IPS-18a (cell line): ENCODE measurements around the gene GLIPR2.
"Not testable (repeated sequence)": the region's sequence is repeated elsewhere in the genome, so short reads cannot be mapped to it uniquely, and the experiment has no call there.

Experiments
- H3K27ac ChIP-seq: one replicate; pipeline ENCODE4 v1.5.1; 2013; ENCODE audit warnings: low read length
- H3K27me3 ChIP-seq: one replicate; pipeline ENCODE4 v1.6.1; 2013; ENCODE audit warnings: mild to moderate bottlenecking, low read length; ENCODE audit not compliant: control insufficient read depth, insufficient read depth
- H3K36me3 ChIP-seq: one replicate; pipeline ENCODE4 v1.6.1; 2013; ENCODE audit warnings: low read depth, low read length; ENCODE audit not compliant: control insufficient read depth
- H3K4me1 ChIP-seq: one replicate; pipeline ENCODE4 v1.6.1; 2013; ENCODE audit warnings: low read depth, low read length; ENCODE audit not compliant: control insufficient read depth
- H3K4me3 ChIP-seq: one replicate; pipeline ENCODE4 v1.5.1; 2013; ENCODE audit warnings: low read length
- H3K9ac ChIP-seq: one replicate; pipeline ENCODE4 v1.6.1; 2013; ENCODE audit warnings: mild to moderate bottlenecking, low read length, moderate library complexity
- H3K9me3 ChIP-seq: one replicate; pipeline ENCODE4 v1.6.1; 2013; ENCODE audit warnings: low read depth, low read length; ENCODE audit not compliant: control insufficient read depth

GLIPR2 gene

DNA sequence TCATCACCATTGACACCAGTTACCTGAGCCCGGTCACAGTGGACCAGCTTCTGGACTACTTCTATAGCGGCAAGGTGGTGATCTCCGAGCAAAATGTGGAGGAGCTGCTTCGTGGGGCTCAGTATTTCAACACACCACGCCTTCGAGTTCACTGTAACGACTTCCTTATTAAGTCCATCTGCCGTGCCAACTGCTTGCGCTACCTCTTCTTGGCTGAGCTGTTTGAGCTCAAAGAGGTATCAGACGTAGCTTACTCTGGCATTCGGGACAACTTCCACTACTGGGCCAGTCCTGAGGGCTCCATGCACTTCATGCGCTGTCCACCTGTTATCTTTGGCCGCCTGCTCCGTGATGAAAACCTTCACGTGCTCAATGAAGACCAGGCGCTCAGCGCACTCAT is 33.2 kb downstream of the GLIPR2 start:
- Histone ChIP-seq H3K27ac (no peak overlapping the region), H3K36me3 (no peaks in the 10 kb centered on the region), H3K27me3 (no peaks in the 10 kb centered on the region), H3K9me3 (no peaks in the 10 kb centered on the region), H3K4me3 (no peak overlapping the region), H3K4me1 (peaks cover 4% of the 10 kb centered on the region), H3K9ac (no peak overlapping the region)

GRCh38 chr9:36170531-36170930 is 34.0 kb downstream of the GLIPR2 start:
- H3K27me3 ChIP-seq: no peaks in the 10 kb centered on the region
- H3K27ac ChIP-seq: no peak overlapping the region
- no peak overlapping the region for H3K4me3 ChIP-seq
- H3K9me3 ChIP-seq: no peaks in the 10 kb centered on the region
- H3K36me3 ChIP-seq: no peaks in the 10 kb centered on the region
- no peak overlapping the region for H3K9ac ChIP-seq
- H3K4me1 ChIP-seq: no peaks in the 10 kb centered on the region

GRCh38 chr9:36173861-36174260 is 37.3 kb downstream of the GLIPR2 start:
- H3K4me1 ChIP-seq: no peaks in the 10 kb centered on the region
- no peaks in the 10 kb centered on the region for H3K36me3 ChIP-seq
- H3K4me3 ChIP-seq: no peak overlapping the region
- no peaks in the 10 kb centered on the region for H3K27me3 ChIP-seq
- H3K9ac ChIP-seq: no peak overlapping the region
- no peaks in the 10 kb centered on the region for H3K9me3 ChIP-seq
- no peak overlapping the region for H3K27ac ChIP-seq

GRCh38 chr9:36174271-36174670 is 37.7 kb downstream of the GLIPR2 start:
- no peak overlapping the region for H3K27ac ChIP-seq
- H3K27me3 ChIP-seq: no peaks in the 10 kb centered on the region
- no peaks in the 10 kb centered on the region for H3K9me3 ChIP-seq
- no peaks in the 10 kb centered on the region for H3K4me1 ChIP-seq
- H3K9ac ChIP-seq: no peak overlapping the region
- H3K4me3 ChIP-seq: no peak overlapping the region
- no peaks in the 10 kb centered on the region for H3K36me3 ChIP-seq

- Histone ChIP-seq H3K9me3 (peaks cover under 1% of the 10 kb centered on the region), H3K36me3 (no peaks in the 10 kb centered on the region), H3K27ac (no peak overlapping the region), H3K27me3 (no peaks in the 10 kb centered on the region), H3K4me3 (no peak overlapping the region), H3K9ac (no peak overlapping the region), H3K4me1 (no peaks in the 10 kb centered on the region)
Observed at GRCh38 chr9:36174731-36175130, 38.2 kb downstream of the GLIPR2 start.

- H3K4me1 ChIP-seq, H3K9me3 ChIP-seq, H3K9ac ChIP-seq, H3K36me3 ChIP-seq, H3K4me3 ChIP-seq, H3K27me3 ChIP-seq, H3K27ac ChIP-seq: not testable (repeated sequence)
Observed at GRCh38 chr9:36175209-36175608, 38.7 kb downstream of the GLIPR2 start.

DNA sequence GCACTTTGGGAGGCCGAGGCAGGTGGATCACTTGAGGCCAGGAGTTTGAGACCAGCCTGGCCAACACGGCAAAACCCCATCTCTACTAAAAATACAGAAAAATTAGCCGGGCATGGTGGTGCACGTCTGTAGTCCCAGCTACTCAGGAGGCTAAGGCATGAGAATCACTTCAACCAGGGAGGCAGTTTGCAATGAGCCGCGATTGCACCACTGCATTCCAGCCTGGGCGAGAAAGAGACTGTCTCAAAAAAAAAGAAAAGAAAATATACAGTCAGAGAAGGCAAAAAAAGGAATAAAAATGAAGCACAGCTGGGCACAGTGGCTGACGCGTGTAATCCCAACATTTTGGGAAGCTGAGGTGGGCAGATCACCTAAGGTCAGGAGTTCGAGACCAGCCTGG is 40.0 kb downstream of the GLIPR2 start:
- not testable (repeated sequence) for H3K4me3 ChIP-seq, H3K36me3 ChIP-seq, H3K4me1 ChIP-seq, H3K27me3 ChIP-seq, H3K9ac ChIP-seq, H3K27ac ChIP-seq, H3K9me3 ChIP-seq

GRCh38 chr9:36177571-36177970 is 41.0 kb downstream of the GLIPR2 start:
- Histone ChIP-seq H3K9me3 (peaks cover 3% of the 10 kb centered on the region), H3K36me3 (no peaks in the 10 kb centered on the region), H3K9ac (no peak overlapping the region), H3K27me3 (no peaks in the 10 kb centered on the region), H3K4me3 (no peak overlapping the region), H3K4me1 (no peaks in the 10 kb centered on the region), H3K27ac (no peak overlapping the region)

DNA sequence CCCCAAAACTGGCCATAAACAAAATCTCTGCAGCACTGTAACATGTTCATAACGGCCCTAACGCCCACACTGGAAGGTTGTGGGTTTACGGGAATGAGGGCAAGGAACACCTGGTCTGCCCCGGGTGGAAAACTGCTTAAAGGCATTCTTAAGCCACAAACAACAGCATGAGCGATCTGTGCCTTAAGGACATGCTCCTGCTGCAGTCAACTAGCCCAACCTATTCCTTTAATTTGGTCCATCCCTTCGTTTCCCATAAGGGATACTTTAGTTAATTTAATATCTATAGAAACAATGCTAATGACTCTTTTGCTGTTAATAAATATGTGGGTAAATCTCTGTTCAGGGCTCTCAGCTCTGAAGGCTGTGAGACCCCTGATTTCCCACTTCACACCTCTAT is 43.7 kb downstream of the GLIPR2 start:
- H3K9ac ChIP-seq, H3K27ac ChIP-seq, H3K4me3 ChIP-seq, H3K4me1 ChIP-seq, H3K27me3 ChIP-seq, H3K36me3 ChIP-seq, H3K9me3 ChIP-seq: not testable (repeated sequence)

GRCh38 chr9:36187414-36187813 is 50.9 kb downstream of the GLIPR2 start:
- Histone ChIP-seq H3K9me3 (no peaks in the 10 kb centered on the region), H3K27ac (no peak overlapping the region), H3K4me1 (peaks cover 5% of the 10 kb centered on the region), H3K27me3 (peaks cover 4% of the 10 kb centered on the region), H3K4me3 (no peak overlapping the region), H3K36me3 (no peaks in the 10 kb centered on the region), H3K9ac (no peak overlapping the region)

DNA sequence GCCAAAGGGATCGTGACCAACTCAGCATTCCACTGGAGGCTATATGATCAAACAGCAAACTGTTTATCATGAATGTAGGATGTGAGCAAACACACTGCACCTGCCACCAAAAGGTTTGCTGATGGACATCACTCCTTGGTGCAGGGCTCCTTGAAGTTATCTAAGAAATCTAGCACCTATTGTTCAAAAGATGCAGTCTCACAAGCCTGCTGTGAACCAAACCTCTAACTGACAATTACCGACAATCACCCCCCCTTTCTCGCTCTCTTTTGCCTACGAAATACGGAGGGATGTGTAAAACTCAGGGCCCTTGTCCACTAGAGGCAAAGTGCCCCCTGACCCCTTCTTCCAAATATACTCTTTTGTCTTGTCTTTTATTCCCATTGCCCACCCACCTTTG is 51.7 kb downstream of the GLIPR2 start:
- peaks cover 4% of the 10 kb centered on the region for H3K27me3 ChIP-seq
- peaks cover 9% of the 10 kb centered on the region for H3K4me1 ChIP-seq
- no peak overlapping the region for H3K27ac ChIP-seq
- H3K4me3 ChIP-seq: no peak overlapping the region
- H3K9me3 ChIP-seq: no peaks in the 10 kb centered on the region
- H3K9ac ChIP-seq: no peak overlapping the region
- H3K36me3 ChIP-seq: no peaks in the 10 kb centered on the region

DNA sequence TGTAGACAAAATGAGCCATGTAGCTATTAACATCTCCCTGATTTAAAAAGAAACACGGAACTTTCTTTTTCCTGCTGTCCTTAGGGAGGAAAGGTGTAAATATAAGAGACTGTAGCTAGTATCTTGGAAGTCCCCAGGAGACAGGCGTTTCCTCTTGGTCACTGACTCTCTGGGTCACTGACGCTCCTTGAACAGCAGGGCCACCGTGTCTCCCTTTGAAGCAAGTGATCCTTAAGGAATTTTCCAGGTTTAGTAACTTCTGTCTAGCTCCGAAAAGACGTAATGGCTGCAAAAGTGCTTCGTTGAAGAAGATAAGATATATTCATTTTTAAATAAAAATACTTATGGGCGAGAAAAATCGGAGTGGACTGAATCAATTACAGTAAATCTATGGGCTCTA is 53.4 kb downstream of the GLIPR2 start:
- H3K9ac ChIP-seq: peak overlapping the region; percentile 94
- no peaks in the 10 kb centered on the region for H3K9me3 ChIP-seq
- peak overlapping the region; percentile 87 for H3K4me3 ChIP-seq
- H3K36me3 ChIP-seq: peaks cover 2% of the 10 kb centered on the region
- peaks cover 4% of the 10 kb centered on the region for H3K27me3 ChIP-seq
- H3K4me1 ChIP-seq: peaks cover 9% of the 10 kb centered on the region
- no peak overlapping the region for H3K27ac ChIP-seq
